ENCODE data around the gene RASSF4. TPM values are rescaled to one million over a fixed set of nuclear protein-coding genes. Genes with fewer than 3 reads are reported as not detected.

The RASSF4 gene
- polyA plus RNA-seq, 1 donor = 78.0 TPM

DNA sequence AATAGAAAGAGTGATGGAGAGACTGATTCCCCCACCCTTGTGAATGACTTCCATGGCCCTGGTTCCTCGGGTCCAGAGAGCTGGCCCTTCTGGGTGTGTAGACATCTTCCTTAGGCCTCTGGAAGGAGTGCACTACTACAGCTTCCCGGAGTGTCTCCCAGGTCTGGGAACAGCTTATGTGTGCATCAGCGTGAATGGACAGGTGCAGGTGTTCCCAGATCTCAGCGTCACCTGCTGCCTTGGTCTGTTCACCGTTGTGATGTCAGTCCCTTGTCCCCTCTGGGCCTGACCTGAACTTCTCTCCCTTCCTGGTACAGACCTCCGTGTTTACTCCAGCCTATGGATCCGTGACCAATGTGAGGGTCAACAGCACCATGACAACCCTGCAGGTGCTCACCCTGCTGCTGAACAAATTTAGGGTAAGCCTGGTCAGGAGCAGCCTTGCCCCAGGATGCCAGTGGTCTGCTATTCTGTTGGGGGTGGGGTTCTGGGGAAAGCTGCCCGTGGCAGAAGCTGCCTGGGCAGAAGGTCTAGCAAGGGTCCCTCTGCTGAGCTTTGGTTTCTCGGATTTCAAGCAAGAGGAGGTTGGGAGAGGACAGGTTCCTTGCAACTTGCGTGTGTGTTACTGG lies 29.5 kb downstream of the RASSF4 start:
- no peak for DNase-seq (ENCODE audit: low read depth)

DNA sequence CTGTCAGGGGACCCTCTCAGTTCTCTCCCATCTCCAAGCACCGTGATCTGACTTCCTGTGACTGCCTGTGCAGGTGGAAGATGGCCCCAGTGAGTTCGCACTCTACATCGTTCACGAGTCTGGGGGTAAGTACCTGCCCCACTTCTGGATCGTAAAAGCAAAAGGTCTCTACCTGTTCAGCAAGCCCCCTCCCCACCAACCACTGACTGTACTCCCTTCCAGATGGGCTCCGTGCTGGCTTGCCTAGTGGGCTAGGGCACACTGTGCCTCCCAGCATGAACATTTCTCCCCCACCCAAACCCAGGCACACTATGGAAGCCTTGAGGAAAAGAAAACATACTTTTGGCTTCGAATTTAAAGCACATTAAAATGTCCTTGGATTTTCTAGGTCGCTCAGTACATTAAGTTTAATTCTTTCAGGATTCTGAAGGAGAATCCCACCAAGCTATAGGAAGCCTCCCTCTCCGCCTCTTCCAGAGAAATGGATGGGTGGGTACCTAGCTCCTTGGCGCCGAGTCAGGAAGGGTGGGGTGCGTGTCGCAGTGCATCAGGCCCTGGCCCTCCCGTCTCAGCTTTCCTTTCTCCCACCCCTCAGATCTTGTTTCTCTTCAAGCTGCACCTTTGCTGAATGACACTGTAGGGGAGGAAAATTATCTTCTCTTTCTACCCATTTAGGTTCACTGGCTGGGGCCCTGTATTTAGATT lies 30.1 kb downstream of the RASSF4 start:
- no peak for DNase-seq (ENCODE audit: low read depth)

GRCh38 chr10:44990302-44990655 lies 30.7 kb downstream of the RASSF4 start:
- DNase-seq (ENCODE audit: low read depth) = no peak

DNA sequence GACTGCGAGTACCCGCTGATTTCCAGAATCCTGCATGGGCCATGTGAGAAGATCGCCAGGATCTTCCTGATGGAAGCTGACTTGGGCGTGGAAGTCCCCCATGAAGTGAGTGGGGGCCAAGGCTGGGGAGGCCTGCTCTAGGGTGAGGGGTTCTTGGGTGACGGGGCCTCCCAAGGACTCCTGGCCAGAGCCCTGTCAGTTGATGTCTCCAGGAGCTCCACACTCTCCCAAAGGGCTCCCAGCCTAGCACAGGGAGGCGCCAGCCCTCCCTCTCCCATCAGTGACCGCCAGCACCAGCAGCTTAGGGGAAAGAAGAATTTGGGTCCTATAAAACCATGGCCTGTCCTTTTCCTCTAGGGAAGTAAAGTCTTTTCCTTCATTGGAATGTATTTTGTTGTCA lies 31.4 kb downstream of the RASSF4 start:
- DNase-seq (ENCODE audit: low read depth) = no peak

DNA sequence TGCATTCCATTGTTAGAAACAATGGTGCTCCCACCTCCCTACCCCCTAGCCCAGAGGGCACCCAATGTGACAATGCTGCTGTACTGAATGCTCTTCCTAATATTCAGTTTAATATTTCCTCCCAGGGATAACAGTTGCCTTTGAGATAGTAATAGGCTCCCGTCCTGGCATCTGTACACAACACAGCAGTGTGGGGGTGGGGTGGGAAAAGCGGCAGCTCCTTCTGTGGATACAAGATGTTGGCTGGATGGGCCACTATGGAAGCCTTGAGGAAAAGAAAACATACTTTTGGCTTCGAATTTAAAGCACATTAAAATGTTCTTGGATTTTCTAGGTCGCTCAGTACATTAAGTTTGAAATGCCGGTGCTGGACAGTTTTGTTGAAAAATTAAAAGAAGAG lies 32.0 kb downstream of the RASSF4 start:
- DNase-seq (ENCODE audit: low read depth) = no peak

GRCh38 chr10:44992070-44992731 lies 32.6 kb downstream of the RASSF4 start:
- no peak for DNase-seq (ENCODE audit: low read depth)

GRCh38 chr10:44992732-44993225 lies 33.2 kb downstream of the RASSF4 start:
- no peak for DNase-seq (ENCODE audit: low read depth)

GRCh38 chr10:44993226-44993921 lies 33.8 kb downstream of the RASSF4 start:
- no peak for DNase-seq (ENCODE audit: low read depth)

- DNase-seq (ENCODE audit: low read depth) = no peak
These were observed 34.5 kb downstream of the RASSF4 start for GRCh38 chr10:44993922-44994751.

GRCh38 chr10:44994752-44995530 lies 35.3 kb downstream of the RASSF4 start:
- DNase-seq (ENCODE audit: low read depth) = no peak

- DNase-seq (ENCODE audit: low read depth) = no peak
These were observed 35.9 kb downstream of the RASSF4 start for GRCh38 chr10:44995581-44995913.

DNA sequence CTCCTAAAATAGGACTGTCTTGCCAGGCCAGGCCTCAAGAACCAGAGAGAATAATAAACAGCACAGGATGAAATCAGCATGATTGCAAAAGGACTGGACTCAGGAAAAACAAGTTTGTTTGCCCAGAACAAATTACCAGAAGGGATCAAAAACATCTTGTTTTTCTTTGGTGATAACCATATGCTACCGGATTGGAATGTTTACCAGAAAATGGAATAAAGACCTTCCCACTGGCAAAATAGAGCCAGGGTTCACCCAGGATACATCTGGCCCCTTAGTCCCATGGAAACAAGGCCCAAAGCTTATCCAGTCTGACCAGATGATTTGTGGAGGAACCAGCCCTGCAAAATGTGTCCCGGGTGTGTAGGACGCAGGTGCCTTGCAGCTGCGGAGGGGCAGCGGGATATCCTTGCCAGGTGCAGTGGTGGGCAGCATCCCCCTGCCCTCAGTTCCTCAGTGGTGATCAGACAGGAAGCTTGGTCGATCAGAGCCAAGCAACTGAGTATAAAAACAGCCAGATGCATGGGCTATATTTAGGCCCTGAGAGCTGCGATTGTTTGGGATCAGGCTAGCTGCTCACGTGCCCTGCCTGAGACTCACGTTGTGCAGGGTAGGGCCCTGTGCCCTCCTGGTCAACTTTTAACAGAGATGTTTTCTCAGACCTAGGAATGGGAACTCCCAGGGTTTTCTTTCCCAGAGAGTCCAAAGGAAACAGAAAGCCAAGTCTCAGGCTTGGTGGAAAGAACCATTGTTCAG lies 36.5 kb downstream of the RASSF4 start:
- DNase-seq (ENCODE audit: low read depth) = no peak

DNA sequence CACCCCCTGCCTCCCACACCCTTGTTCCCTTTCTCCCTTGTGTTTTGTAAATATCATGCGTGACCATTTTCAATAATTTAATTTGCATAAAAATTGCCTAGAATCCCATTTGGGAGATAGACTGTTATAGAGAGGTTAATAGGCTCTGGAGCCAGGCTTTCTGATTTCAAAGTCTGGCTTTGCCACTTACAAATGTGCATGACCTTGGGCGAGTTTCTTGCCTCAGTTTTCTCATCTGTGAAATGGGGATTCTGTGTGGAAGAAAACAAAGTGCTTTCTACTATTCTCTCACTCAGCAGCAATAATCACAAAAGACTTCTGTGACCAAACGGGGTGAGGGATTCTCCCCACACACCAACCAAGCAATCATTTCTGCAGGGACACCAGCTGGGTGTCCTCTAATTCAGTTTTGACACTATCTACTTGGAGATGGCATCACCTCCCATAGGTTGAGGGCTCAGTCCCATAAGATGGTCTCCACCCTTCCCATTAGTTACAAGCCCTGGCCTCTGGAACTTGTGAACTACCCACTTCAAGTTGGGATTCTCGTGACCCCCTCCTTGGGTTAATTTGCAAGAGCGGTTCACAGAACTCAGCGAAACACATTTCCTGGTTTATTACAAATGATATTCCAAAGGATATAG lies 37.6 kb downstream of the RASSF4 start:
- no peak for DNase-seq (ENCODE audit: low read depth)

- no peak for DNase-seq (ENCODE audit: low read depth)
These were observed 38.6 kb downstream of the RASSF4 start for GRCh38 chr10:44998146-44998631.

- DNase-seq (ENCODE audit: low read depth) = no peak
These were observed 40.6 kb downstream of the RASSF4 start for GRCh38 chr10:45000138-45000751.

DNA sequence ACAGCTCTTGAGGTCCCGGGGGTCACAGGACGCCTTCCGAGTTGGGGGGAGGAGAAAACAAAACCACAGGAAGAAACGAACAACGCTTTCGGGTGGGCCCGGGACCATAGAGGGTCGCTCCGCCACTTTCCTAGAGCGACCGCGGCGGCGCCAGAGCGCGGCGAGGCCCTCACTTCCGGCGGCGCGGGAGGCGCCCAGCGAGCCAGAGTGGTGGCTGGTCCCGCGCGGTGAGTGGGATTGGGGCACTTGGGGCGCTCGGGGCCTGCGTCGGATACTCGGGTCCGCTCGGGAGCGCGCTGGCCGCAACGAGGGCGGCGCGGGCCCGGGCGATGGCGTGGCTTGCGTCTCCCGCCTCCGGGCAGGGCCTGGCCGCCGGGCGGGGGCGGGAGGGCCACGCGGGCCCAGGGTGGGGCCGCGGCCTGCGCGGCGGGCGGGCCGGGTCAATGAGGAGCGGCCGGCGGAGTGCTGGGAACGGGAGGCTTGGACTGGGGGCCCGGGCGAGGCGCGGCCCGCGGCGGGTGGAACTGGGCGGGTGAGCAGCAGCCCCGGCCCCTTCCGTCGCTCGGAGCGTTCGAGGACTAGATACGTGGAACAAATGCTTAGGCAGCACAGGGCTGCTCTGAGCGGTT lies 41.3 kb downstream of the RASSF4 start, which contains the start of gene ZNF22:
TSS of gene ZNF22 (plus strand) at position 172 of the 629 bp plus-strand sequence. CDS start 2,446 bp downstream, outside the sequence.
- peak; percentile 25 for DNase-seq (ENCODE audit: low read depth)

- DNase-seq (ENCODE audit: low read depth) = no peak
These were observed 42.0 kb downstream of the RASSF4 start for GRCh38 chr10:45001381-45002148.
